IPS DF 6.9 (cell line): ENCODE results near the gene CES3.
"Not testable (repeated sequence)": the region's sequence is repeated elsewhere in the genome, so short reads cannot be mapped to it uniquely, and the experiment has no call there.

Source experiments
- DNase-seq: peaks from one replicate; pipeline ENCODE4 v3.0.0-alpha.2; 2013; ENCODE audit warnings: low read depth, low spot score
- H3K27ac ChIP-seq: one replicate; pipeline ENCODE4 v1.5.1; 2013; ENCODE audit warnings: low read length, control low read depth
- H3K27me3 ChIP-seq: 2 replicates; pipeline ENCODE4 v1.6.1; 2013; ENCODE audit warnings: mild to moderate bottlenecking, low read length; ENCODE audit not compliant: control insufficient read depth, insufficient read depth
- H3K36me3 ChIP-seq: 2 replicates; pipeline ENCODE4 v1.6.1; 2013; ENCODE audit warnings: low read length; ENCODE audit not compliant: control insufficient read depth, insufficient read depth
- H3K4me1 ChIP-seq: 2 replicates; pipeline ENCODE4 v1.6.1; 2013; ENCODE audit warnings: low read length; ENCODE audit not compliant: control insufficient read depth, insufficient read depth
- H3K4me3 ChIP-seq: 2 replicates; pipeline ENCODE4 v1.5.1; 2013; ENCODE audit warnings: mild to moderate bottlenecking, low read length
- H3K9me3 ChIP-seq: 2 replicates; pipeline ENCODE4 v1.6.1; 2013; ENCODE audit warnings: low read length, inconsistent platforms; ENCODE audit not compliant: control insufficient read depth, insufficient read depth
- WGBS: extraction: QIAGEN DNeasy Blood & Tissue Kit; methylation state at CpG from one replicate; pipeline ENCODE4 v1.1.7; 2013; ENCODE audit warnings: mixed read lengths, missing lambda C conversion rate; ENCODE audit not compliant: insufficient read length, insufficient coverage; 5-methylcytosine and 5-hydroxymethylcytosine counted together

Gene CES3

DNA sequence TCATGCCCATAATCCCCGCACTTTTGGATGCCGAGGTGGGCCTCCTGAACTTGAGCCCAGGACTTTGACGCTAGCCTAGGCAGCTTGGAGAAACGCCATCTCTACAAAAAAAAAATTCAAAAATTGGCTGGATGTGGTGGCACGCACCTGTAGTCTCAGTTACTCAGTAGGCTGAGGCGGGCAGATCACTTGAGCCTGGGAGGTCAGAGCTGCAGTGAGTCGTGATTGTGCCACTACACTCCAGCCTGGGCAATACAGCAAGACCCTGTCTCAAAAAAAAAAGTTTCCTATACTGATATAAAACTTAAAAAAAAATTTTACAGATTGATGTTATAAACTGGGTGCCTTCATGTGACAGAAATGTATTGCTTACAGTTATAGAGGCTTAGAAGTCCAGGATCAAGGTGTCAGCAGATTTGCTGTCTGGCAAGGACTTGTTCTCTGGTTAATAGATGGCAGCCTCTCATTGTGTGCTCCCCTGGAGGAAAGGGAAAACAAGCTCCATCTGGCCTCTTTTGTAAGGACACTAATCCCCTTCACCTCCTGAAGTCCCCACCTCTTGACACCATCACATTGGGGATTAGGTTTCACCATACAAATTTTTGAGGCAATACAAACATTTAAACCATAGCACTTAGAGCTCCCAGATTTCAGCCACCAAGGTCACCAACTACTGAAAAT is 8.5 kb upstream of the CES3 start:
- no peak for DNase-seq
- H3K4me3 ChIP-seq = no peak overlapping the region
- 0 out of 2 replicates have a peak, but pooled peaks cover 1% of the 10 kb centered on the region for H3K4me1 ChIP-seq
- no peaks in the 10 kb centered on the region for H3K9me3 ChIP-seq
- H3K36me3 ChIP-seq = no peaks in the 10 kb centered on the region
- no peak overlapping the region for H3K27ac ChIP-seq
- WGBS = no CpG with 5 or more reads among the region's 7 CpGs
- H3K27me3 ChIP-seq = peaks cover 22% of the 10 kb centered on the region

DNA sequence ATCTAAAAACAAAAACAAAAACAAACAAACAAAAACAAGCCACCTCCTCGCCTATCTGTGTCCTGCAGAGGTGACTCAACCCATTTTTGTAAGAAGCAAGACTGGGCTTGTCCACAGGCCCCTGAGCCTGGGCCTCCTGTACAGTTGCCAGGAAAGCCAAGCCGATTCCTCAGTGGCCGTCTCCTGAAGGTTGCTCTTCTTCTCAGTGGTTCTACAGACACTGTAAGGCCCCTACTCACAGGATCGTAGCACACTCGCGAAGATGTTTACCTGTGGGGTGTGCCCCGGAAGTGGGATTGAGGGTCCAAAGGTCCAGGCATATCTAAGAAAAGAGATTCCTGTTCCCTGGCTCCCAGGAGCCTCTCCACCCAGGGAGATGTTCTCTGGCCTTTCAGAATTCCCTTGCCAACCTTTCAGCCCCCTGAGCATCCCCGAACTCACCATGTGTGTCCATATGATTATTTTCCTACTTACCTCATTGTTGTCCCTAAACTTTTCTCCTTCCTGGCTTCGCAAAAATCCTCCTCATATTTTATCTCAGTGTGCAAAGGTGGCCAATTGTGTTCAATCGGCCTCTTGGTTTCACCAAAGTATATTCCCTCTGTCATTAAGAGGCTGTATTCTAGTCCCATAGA is 7.5 kb upstream of the CES3 start:
- peaks cover 13% of the 10 kb centered on the region for H3K27me3 ChIP-seq
- no peak overlapping the region for H3K4me3 ChIP-seq
- H3K4me1 ChIP-seq = no peaks in the 10 kb centered on the region
- no peaks in the 10 kb centered on the region for H3K36me3 ChIP-seq
- no peaks in the 10 kb centered on the region for H3K9me3 ChIP-seq
- no CpG with 5 or more reads among the region's 10 CpGs for WGBS
- DNase-seq = no peak
- no peak overlapping the region for H3K27ac ChIP-seq

DNA sequence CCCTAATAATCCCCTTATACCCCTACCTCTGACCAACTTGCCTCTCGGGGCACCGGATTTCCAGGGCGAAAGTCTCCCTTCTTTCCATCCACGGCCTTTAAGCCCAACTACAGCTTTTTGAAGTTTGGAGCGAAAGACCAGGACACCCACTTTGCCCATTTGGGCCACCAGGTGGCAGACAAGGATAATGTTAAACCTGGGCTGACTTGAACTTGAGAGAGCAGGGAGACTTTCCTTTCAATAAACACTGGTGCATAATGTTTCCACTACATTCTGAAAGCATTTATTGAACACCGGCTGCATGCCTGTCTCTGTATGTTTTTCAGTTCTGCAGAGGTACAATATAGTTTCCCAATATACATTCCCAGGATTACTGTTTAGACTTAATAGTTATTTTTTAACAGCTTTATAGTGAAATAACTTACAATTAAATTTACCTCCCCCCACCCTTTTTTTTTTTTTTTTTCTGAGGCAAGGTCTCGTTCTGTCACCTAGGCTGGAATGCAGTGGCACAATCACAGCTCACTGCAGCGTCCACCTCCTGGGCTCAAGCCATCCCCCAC is 6.9 kb upstream of the CES3 start:
- WGBS = no CpG with 5 or more reads among the region's 8 CpGs
- no peak overlapping the region for H3K27ac ChIP-seq
- no peaks in the 10 kb centered on the region for H3K36me3 ChIP-seq
- DNase-seq = peak; percentile 54
- H3K9me3 ChIP-seq = no peaks in the 10 kb centered on the region
- peaks cover 7% of the 10 kb centered on the region for H3K27me3 ChIP-seq
- H3K4me1 ChIP-seq = no peaks in the 10 kb centered on the region
- no peak overlapping the region for H3K4me3 ChIP-seq

DNA sequence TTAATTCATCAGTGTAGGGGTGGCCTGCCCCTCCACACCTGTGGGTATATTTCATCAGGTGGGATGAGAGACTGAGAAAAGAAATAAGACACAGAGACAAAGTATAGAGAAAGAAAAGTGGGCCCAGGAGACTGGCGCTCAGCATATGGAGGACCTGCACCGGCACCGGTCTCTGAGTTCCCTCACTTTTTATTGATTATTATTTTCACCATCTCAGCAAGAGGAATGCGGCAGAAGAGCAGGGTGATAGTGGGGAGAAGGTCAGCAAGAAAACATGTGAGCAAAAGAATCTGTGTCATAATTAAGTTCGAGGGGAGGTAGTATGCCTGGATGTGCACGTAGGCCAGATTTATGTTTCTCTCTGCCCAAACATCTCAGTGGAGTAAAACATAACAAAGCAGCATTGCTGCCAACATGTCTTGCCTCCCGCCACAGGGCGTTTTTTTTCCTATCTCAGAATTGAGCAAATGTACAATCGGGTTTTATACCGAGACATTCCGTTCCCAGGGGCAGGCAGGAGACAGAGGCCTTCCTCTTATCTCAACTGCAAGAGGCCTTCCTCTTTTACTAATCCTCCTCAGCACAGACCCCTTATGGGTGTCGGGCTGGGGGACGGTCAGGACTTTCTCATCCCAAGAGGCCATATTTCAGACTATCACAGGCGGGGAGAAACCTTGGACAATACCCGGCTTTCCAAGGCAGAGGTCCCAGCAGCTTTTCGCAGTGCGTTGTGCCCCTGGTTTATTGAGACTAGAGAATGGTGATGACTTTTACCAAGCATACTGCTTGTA is 5.5 kb upstream of the CES3 start:
- H3K4me3 ChIP-seq, H3K9me3 ChIP-seq, H3K36me3 ChIP-seq, H3K27ac ChIP-seq, H3K27me3 ChIP-seq, DNase-seq, H3K4me1 ChIP-seq: not testable (repeated sequence)
- WGBS = no CpG with 5 or more reads among the region's 17 CpGs

DNA sequence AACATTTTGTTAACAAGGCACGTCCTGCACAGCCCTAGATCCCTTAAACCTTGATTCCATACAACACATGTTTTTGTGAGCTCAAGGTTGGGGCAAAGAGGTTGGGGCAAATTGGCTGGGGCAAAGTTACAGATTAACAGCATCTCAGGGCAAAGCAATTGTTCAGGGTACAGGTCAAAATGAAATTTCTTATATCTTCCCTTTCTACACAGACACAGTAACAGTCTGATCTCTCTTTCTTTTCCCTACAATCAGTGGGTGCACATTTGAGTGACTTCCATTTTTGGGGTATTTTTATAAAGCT is 5.0 kb upstream of the CES3 start:
- WGBS = no CpG with 5 or more reads among the region's 1 CpG
- not testable (repeated sequence) for H3K27ac ChIP-seq, H3K27me3 ChIP-seq, H3K4me1 ChIP-seq, H3K9me3 ChIP-seq, DNase-seq, H3K36me3 ChIP-seq, H3K4me3 ChIP-seq

DNA sequence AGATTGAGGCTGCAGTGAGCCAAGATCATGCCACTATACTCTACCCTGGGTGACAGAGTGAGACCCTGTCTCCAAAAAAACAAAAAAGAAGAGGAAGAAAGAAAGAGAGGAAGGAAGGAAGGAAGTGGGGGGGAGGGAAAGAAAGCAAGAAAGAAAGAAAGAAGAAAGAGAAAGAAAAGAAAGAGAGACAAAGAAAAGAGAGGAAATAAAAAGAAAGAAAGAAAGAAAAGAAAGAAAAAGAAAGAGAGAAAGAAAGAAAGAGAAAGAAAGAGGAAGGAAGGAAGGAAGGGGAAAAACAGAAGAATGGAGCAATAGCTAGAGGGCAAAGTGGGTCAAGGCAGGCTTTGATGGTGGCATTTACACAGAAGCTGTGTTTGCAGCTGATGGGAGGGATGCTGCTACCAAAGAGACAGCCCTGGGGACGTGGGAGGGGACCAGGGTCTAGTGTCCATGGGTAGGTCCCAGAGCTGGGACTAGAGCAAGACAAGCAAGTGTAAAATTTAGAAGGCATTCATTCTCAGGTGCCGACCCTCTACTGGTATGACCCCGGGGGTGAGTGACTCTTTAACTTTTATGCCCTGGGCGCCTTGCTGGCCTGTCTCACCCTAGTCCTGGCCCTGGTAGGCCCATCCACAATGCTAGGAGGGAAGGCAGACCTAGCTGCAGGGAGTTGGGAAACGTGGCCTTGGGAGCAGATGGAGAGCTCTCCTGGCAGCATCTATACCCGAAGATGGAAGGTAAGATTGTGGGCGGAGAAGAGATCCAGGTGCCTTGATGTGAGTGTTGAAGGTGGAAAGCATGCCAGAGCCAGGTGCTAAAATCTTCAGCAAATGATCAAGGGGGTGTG is 2.0 kb upstream of the CES3 start:
- DNase-seq = no peak
- no CpG with 5 or more reads among the region's 7 CpGs for WGBS
- H3K4me1 ChIP-seq = peaks cover 2% of the 10 kb centered on the region; the same call in 1 of the 2 replicates
- no peak overlapping the region for H3K27ac ChIP-seq
- H3K27me3 ChIP-seq = no peaks in the 10 kb centered on the region
- no peak overlapping the region for H3K4me3 ChIP-seq
- H3K36me3 ChIP-seq = no peaks in the 10 kb centered on the region
- H3K9me3 ChIP-seq = no peaks in the 10 kb centered on the region

DNA sequence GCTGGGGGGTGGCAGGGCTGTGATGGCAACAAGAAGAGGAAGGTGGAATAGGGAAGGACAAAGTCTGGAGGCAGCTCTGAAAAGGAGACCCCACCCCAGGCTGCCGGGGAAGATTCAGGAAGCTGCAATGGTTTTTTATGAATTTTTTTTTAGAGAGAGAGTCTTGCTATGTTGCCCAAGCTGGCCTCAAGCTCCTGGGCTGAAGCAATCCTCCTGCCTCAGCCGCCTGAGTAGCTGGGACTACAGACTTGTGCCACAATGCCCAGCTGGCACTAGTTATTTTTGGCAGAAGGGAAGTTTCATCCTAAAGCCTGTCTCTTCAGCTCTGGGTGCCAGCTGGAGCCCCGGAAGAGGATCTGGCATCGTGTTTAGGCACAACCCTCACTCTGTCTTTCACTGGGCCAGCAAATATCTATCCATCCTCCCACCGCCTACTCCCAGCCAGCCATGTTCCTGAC is 1.3 kb upstream of the CES3 start:
- Histone ChIP-seq H3K27me3 (no peaks in the 10 kb centered on the region), H3K27ac (no peak overlapping the region), H3K4me3 (no peak overlapping the region), H3K36me3 (no peaks in the 10 kb centered on the region), H3K9me3 (no peaks in the 10 kb centered on the region), H3K4me1 (peaks cover 2% of the 10 kb centered on the region; the same call in 1 of the 2 replicates)
- DNase-seq = no peak
- no CpG with 5 or more reads among the region's 5 CpGs for WGBS

DNA sequence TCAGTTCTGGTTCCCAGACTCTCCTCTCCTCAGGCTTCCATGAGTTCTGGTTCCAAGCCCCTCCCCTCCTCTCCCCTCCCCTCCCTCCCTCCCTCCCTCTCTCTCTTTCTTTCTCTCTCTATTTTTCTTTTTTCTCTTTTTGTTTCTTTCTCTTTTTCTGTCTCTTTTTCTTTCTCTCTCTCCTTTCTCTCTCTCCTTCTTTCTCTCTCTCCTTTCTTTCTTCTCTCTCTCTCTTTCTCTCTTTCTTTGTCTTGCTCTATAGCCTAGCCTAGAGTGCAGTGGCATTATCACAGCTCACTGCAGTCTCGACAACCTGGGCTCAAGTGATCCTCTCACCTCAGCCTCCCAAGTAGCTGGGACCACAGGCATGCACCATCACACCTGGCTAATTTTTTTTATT is 796 bp upstream of the CES3 start:
- WGBS = no CpG with 5 or more reads among the region's 1 CpG
- Histone ChIP-seq H3K36me3 (no peaks in the 10 kb centered on the region), H3K4me1 (peaks cover 2% of the 10 kb centered on the region; the same call in 1 of the 2 replicates), H3K4me3 (no peak overlapping the region), H3K9me3 (no peaks in the 10 kb centered on the region), H3K27ac (no peak overlapping the region), H3K27me3 (no peaks in the 10 kb centered on the region)
- DNase-seq = no peak

DNA sequence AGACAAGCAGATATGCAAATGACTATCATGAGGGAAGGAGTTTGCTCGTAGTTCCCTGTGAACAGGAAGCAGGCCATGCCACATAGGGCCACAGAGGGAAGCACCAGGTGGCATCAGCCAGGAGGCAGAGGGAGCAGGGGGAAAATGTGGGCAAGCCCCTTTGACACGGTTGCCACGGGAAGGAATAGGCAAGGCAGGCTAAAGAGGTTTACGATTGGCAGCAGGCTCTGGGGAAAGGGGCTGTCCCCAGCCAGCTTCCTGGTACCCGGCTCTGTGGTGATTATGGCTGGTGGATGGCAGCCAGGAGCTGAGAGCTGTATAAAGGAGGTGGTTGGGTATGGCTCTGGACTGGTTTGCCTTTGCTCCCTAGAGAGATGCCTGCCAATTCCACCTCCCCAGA is 848 bp downstream of the CES3 start:
- WGBS = no CpG with 5 or more reads among the region's 5 CpGs
- no peaks in the 10 kb centered on the region for H3K9me3 ChIP-seq
- peaks cover 2% of the 10 kb centered on the region; the same call in 1 of the 2 replicates for H3K4me1 ChIP-seq
- no peak overlapping the region for H3K27ac ChIP-seq
- H3K27me3 ChIP-seq = no peaks in the 10 kb centered on the region
- H3K4me3 ChIP-seq = no peak overlapping the region
- H3K36me3 ChIP-seq = no peaks in the 10 kb centered on the region
- DNase-seq = no peak

DNA sequence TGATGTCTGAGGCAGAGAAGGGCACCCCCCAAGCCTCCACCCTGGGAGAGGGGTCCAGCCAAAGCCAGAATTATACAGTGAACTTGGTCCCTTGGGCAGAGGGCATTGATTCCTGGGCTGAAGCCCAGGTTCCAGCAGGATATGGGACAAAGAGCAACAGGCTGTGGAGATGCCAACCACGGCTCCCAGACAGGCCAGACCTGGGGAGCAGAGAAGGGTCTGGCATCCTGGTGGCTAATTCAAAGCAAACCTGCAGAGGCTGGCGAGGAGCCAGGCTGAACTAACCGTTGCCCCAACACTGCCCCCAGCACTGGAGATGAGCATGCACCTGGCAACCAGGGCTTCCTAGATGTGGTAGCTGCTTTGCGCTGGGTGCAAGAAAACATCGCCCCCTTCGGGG is 3.0 kb downstream of the CES3 start:
- no peaks in the 10 kb centered on the region for H3K9me3 ChIP-seq
- peaks cover 2% of the 10 kb centered on the region; the same call in 1 of the 2 replicates for H3K4me1 ChIP-seq
- no peak overlapping the region for H3K27ac ChIP-seq
- H3K27me3 ChIP-seq = no peaks in the 10 kb centered on the region
- DNase-seq = no peak
- H3K4me3 ChIP-seq = no peak overlapping the region
- no CpG with 5 or more reads among the region's 6 CpGs for WGBS
- no peaks in the 10 kb centered on the region for H3K36me3 ChIP-seq
